H1 (cell line): ENCODE data around the gene KCNK3. TPM values are rescaled to one million over a fixed set of nuclear protein-coding genes. Genes with fewer than 3 reads are reported as not detected.

ENCODE experiments used
- CTCF ChIA-PET: fragments of 300-600 bp; sonication (Branson Sonifier 250); formaldehyde crosslinking; loops from one replicate; lab custom pipeline; 2021; ENCODE audit not compliant: partially characterized antibody; lab: Charles Lee
- POLR2A ChIA-PET: fragments of 300-600 bp; sonication (Branson Sonifier 250); formaldehyde crosslinking; loops from one replicate; lab custom pipeline; 2021; ENCODE audit warnings: inconsistent platforms; ENCODE audit not compliant: partially characterized antibody; lab: Charles Lee
- DNase-seq, 2 experiments: peaks; one replicate each; pipeline versions ENCODE4 v3.0.0 to v3.0.0-alpha.2; 2010 to 2022; ENCODE audit warnings: low spot score in 2 of 2, low read depth in 1 of 2, mixed read lengths in 1 of 2
- FAIRE-seq: peaks from 2 replicates; lab custom pipeline; 2011; peaks lifted over from hg19 to GRCh38; lab: Jason Lieb, UNC
- H2AFZ ChIP-seq: 2 replicates; pipeline ENCODE4 v1.8.1; 2012; ENCODE audit warnings: low read length, inconsistent platforms
- H2AK5ac ChIP-seq: 2 replicates; pipeline ENCODE4 v1.6.1; 2013; ENCODE audit warnings: low read depth, low read length
- H2BK120ac ChIP-seq: replicated peaks from 2 replicates; pipeline ENCODE3; 2013; ENCODE audit warnings: low read depth, low read length, inconsistent platforms
- H2BK12ac ChIP-seq: 2 replicates; pipeline ENCODE4 v1.6.1; 2013; ENCODE audit warnings: low read depth, low read length
- H2BK15ac ChIP-seq: 2 replicates; pipeline ENCODE4 v1.6.1; 2013; ENCODE audit warnings: low read length
- H2BK20ac ChIP-seq: 2 replicates; pipeline ENCODE4 v1.6.1; 2013; ENCODE audit warnings: low read length
- H2BK5ac ChIP-seq: 2 replicates; pipeline ENCODE4 v1.6.1; 2013; ENCODE audit warnings: low read depth, low read length
- H3K14ac ChIP-seq: 2 replicates; pipeline ENCODE4 v1.6.1; 2013; ENCODE audit warnings: inconsistent platforms; ENCODE audit not compliant: insufficient read length
- H3K18ac ChIP-seq: 2 replicates; pipeline ENCODE4 v1.6.1; 2013; ENCODE audit warnings: low read length; ENCODE audit errors: extremely low read depth
- H3K23ac ChIP-seq: 2 replicates; pipeline ENCODE4 v1.6.1; 2013; ENCODE audit warnings: inconsistent platforms; ENCODE audit not compliant: insufficient read length
- H3K23me2 ChIP-seq: 2 replicates; pipeline ENCODE4 v1.6.1; 2013; ENCODE audit warnings: low read depth, low read length
- H3K27ac ChIP-seq: 2 replicates; pipeline ENCODE4 v1.6.1; 2011; ENCODE audit warnings: low read depth, low read length, inconsistent platforms
- H3K27me3 ChIP-seq, 4 experiments: replicated peaks in 1 of 4; 1 replicate in 1 of 4; 2 replicates in 3 of 4; pipeline versions ENCODE4 v1.6.1 to v1.8.1; 2011 to 2013; ENCODE audit warnings: low read length in 3 of 4, mild to moderate bottlenecking in 3 of 4, inconsistent platforms in 2 of 4, mixed read lengths in 2 of 4, moderate library complexity in 1 of 4; ENCODE audit not compliant: control insufficient read depth in 3 of 4, insufficient read depth in 3 of 4; ENCODE audit errors: extremely low read depth in 1 of 4
- H3K36me3 ChIP-seq, 4 experiments: 2 replicates each; pipeline versions ENCODE4 v1.6.1 to v1.8.1; 2011 to 2013; ENCODE audit warnings: mild to moderate bottlenecking in 4 of 4, low read length in 3 of 4, moderate library complexity in 2 of 4, control low read depth in 1 of 4, inconsistent platforms in 1 of 4; ENCODE audit not compliant: insufficient read depth in 4 of 4, control insufficient read depth in 2 of 4
- H3K4ac ChIP-seq: replicated peaks from 2 replicates; pipeline ENCODE3; 2013; ENCODE audit warnings: low read length, low read depth, mixed read lengths, inconsistent platforms; ENCODE audit not compliant: insufficient read length
- H3K4me1 ChIP-seq, 4 experiments: replicated peaks in 1 of 4; 1 replicate in 1 of 4; 2 replicates in 3 of 4; pipeline versions ENCODE4 v1.6.1 to v1.8.1; 2011 to 2013; ENCODE audit warnings: low read length in 3 of 4, inconsistent platforms in 2 of 4, mixed read lengths in 1 of 4; ENCODE audit not compliant: insufficient read depth in 4 of 4, control insufficient read depth in 3 of 4
- H3K4me2 ChIP-seq, 2 experiments: 2 replicates each; pipeline versions ENCODE4 v1.6.1 to v1.8.1; 2011 to 2013; ENCODE audit warnings: low read depth in 2 of 2, low read length in 2 of 2, control low read depth in 1 of 2, inconsistent platforms in 1 of 2, mild to moderate bottlenecking in 1 of 2; ENCODE audit not compliant: insufficient read depth in 1 of 2
- H3K4me3 ChIP-seq, 4 experiments: fragments of 200-600, 300-600 bp in 1 of 4; sonication (generic), shearing (Covaris generic), sonication (Bioruptor Twin) in 1 of 4; 2 replicates each; pipeline versions ENCODE4 v1.5.1 to v1.8.1; 2011 to 2016; ENCODE audit warnings: low read length in 4 of 4, low read depth in 3 of 4, control low read depth in 2 of 4, inconsistent platforms in 2 of 4, mild to moderate bottlenecking in 2 of 4, mixed read lengths in 1 of 4, moderate library complexity in 1 of 4; ENCODE audit not compliant: insufficient read depth in 2 of 4; ENCODE audit errors: extremely low read depth in 1 of 4
- H3K56ac ChIP-seq: replicated peaks from 2 replicates; pipeline ENCODE3; 2013; ENCODE audit warnings: low read depth, mild to moderate bottlenecking, mixed read lengths, low read length, inconsistent platforms; ENCODE audit not compliant: insufficient read length
- H3K79me1 ChIP-seq: 2 replicates; pipeline ENCODE4 v1.6.1; 2013; ENCODE audit warnings: low read depth, low read length, control low read depth
- H3K79me2 ChIP-seq, 2 experiments: 2 replicates each; pipeline versions ENCODE4 v1.6.1 to v1.8.1; 2012 to 2013; ENCODE audit warnings: low read length in 2 of 2, mild to moderate bottlenecking in 2 of 2, inconsistent platforms in 1 of 2; ENCODE audit not compliant: insufficient read depth in 2 of 2, control insufficient read depth in 1 of 2
- H3K9ac ChIP-seq, 4 experiments: replicated peaks in 1 of 4; 1 replicate in 1 of 4; 2 replicates in 3 of 4; pipeline versions ENCODE4 v1.6.1 to v1.8.1; 2011 to 2013; ENCODE audit warnings: low read depth in 3 of 4, low read length in 3 of 4, control low read depth in 2 of 4, mild to moderate bottlenecking in 2 of 4, moderate library complexity in 2 of 4, inconsistent platforms in 1 of 4; ENCODE audit errors: extremely low read depth in 1 of 4
- H3K9me3 ChIP-seq, 2 experiments: 2 replicates each; pipeline versions ENCODE4 v1.6.1 to v1.8.1; 2012 to 2013; ENCODE audit warnings: mild to moderate bottlenecking in 2 of 2, moderate library complexity in 2 of 2, control low read depth in 1 of 2, inconsistent platforms in 1 of 2, low read depth in 1 of 2, low read length in 1 of 2, mixed read lengths in 1 of 2; ENCODE audit not compliant: insufficient read depth in 2 of 2
- H4K20me1 ChIP-seq, 2 experiments: replicated peaks in 1 of 2; 2 replicates each; pipeline versions ENCODE3 to v1.8.1; 2011 to 2013; ENCODE audit warnings: inconsistent platforms in 2 of 2, low read length in 2 of 2, mild to moderate bottlenecking in 1 of 2; ENCODE audit not compliant: insufficient read depth in 2 of 2, control insufficient read depth in 1 of 2
- H4K5ac ChIP-seq: 2 replicates; pipeline ENCODE4 v1.6.1; 2013; ENCODE audit warnings: low read length, low read depth, mixed read lengths, inconsistent platforms; ENCODE audit not compliant: insufficient read length
- H4K8ac ChIP-seq: 2 replicates; pipeline ENCODE4 v1.8.0; 2013; ENCODE audit warnings: mild to moderate bottlenecking, moderate library complexity, low read length, inconsistent platforms; ENCODE audit not compliant: insufficient read depth; ENCODE audit errors: extremely low read depth
- H4K91ac ChIP-seq: replicated peaks from 2 replicates; pipeline ENCODE3; 2013; ENCODE audit warnings: low read length, mixed read lengths, inconsistent platforms; ENCODE audit not compliant: insufficient read length
- BCL11A ChIP-seq, 2 experiments: IDR thresholded peaks; one replicate each; pipeline ENCODE4 v1.6.1; 2011; ENCODE audit warnings: low read depth in 2 of 2, low read length in 2 of 2, mild to moderate bottlenecking in 2 of 2
- WGBS, 2 experiments: shearing (Covaris generic) in 1 of 2; methylation state at CpG; one replicate each; pipeline versions ENCODE4 v1.1.6 to v1.1.7; 2013 to 2015; ENCODE audit warnings: low lambda C conversion rate in 2 of 2, mixed read lengths in 2 of 2, inconsistent platforms in 1 of 2, low coverage in 1 of 2, missing lambda C conversion rate in 1 of 2; ENCODE audit not compliant: insufficient replicate concordance in 2 of 2, insufficient coverage in 1 of 2, insufficient read length in 1 of 2; ENCODE audit errors: extremely low coverage in 1 of 2, missing lambda C conversion rate in 1 of 2; 5-methylcytosine and 5-hydroxymethylcytosine counted together
- polyA plus RNA-seq, 7 experiments: library from polyadenylated mRNA; depleted of rRNA in 3 of 7; stranded (reverse) in 5 of 7; unstranded in 2 of 7; fragments of >200 nt in 5 of 7; fragments of 200-250 nt in 2 of 7; gene quantifications; 1 replicate in 5 of 7; 2 replicates in 1 of 7; 4 replicates in 1 of 7; pipeline versions ENCODE4 v1.2.1 to v1.2.3, GENCODE V29; 2011 to 2013; ENCODE audit warnings: missing spikeins in 2 of 7, mixed read lengths in 2 of 7
- total RNA-seq: library from RNA; stranded (reverse); fragmentation: NEBNext Ultra II Directional; extraction: Animal tissue kit (Norgen Biotek cat#: 25700); gene quantifications from 2 replicates; pipeline ENCODE4 v1.2.1, GENCODE V29; 2021

Gene KCNK3
- total and polyA plus RNA-seq, 2 of the 8 experiments (the other 6 are each of a cell fraction or from before 2014, with no cell fraction given), result 0.29 to 0.30 TPM

- FAIRE-seq, result no peak
- no peak overlapping the region for H3K27ac ChIP-seq
- no peak overlapping the region for H3K18ac ChIP-seq
- no peak overlapping the region for H3K4me3 ChIP-seq
- H3K79me1 ChIP-seq, result no peaks in the 10 kb centered on the region
- no peak overlapping the region for H2BK120ac ChIP-seq
- no peak overlapping the region for H2BK12ac ChIP-seq
- WGBS, 2 experiments, result 92% methylated on average over 10 of the region's 10 CpGs; no CpG with 5 or more reads in 1 of the 2 experiments
- H3K4ac ChIP-seq, result no peak overlapping the region
- H4K20me1 ChIP-seq, result no peaks in the 10 kb centered on the region
- H3K4me1 ChIP-seq, result peaks cover 0 to 9% (median 3%) of the 10 kb centered on the region in 4 experiments; a peak in 5 of 7 replicates
- no peaks in the 10 kb centered on the region for H3K9me3 ChIP-seq
- H3K4me2 ChIP-seq, result no peak overlapping the region
- H3K27me3 ChIP-seq, result peaks cover 0 to 2% (median 0%) of the 10 kb centered on the region in 4 experiments; a peak in 2 of 7 replicates
- no peak overlapping the region for H4K5ac ChIP-seq
- H3K56ac ChIP-seq, result no peak overlapping the region
- no peak for TF ChIP-seq BCL11A (IDR thresholded peaks at IDR 0.05; ENCODE audit: low read depth in 2 of 2, low read length in 2 of 2)
- TF ChIP-seq, all 59 proteins: peak for 0
- CTCF ChIA-PET, result interaction anchor here (0.7 to 2.8 kb wide), 3 partner anchors 9 to 99 kb away, joined by 3 to 11 read pairs (median 3); no protein-coding TSS in a partner anchor
- H4K8ac ChIP-seq, result no peak overlapping the region
- DNase-seq, result no peak
- H2AK5ac ChIP-seq, result no peak overlapping the region
- POLR2A ChIA-PET, result no interaction called here
- H3K23ac ChIP-seq, result no peak overlapping the region
- H3K23me2 ChIP-seq, result no peaks in the 10 kb centered on the region
- H3K9ac ChIP-seq, result no peak overlapping the region
- no peak overlapping the region for H3K14ac ChIP-seq
- no peak overlapping the region for H2BK5ac ChIP-seq
- no peak overlapping the region for H4K91ac ChIP-seq
- H2AFZ ChIP-seq, result no peak overlapping the region
- no peaks in the 10 kb centered on the region for H3K36me3 ChIP-seq
- H3K79me2 ChIP-seq, result 0 out of 4 replicates have a peak, but pooled peaks cover 0 to 3% of the 10 kb centered on the region in 2 experiments
- H2BK20ac ChIP-seq, result no peak overlapping the region
- no peak overlapping the region for H2BK15ac ChIP-seq
Observed at GRCh38 chr2:26645762-26646161, 46.8 kb upstream of the KCNK3 start.
